ENCODE data around the gene FAM162A. TPM values are rescaled to one million over a fixed set of nuclear protein-coding genes. Genes with fewer than 3 reads are reported as not detected.

Gene FAM162A
- total and polyA plus RNA-seq, 2 experiments from 2014 or later = 209 to 642 TPM

GRCh38 chr3:122394173-122394572 is 10.2 kb downstream of the FAM162A start:
- Histone ChIP-seq H3K4me1 (ENCODE audit: low read depth) (no peaks in the 10 kb centered on the region), H3K9me3 (ENCODE audit: low read depth) (no peaks in the 10 kb centered on the region), H3K36me3 (peaks cover 5% of the 10 kb centered on the region), H3K27me3 (no peaks in the 10 kb centered on the region), H3K27ac (peak overlapping the region; percentile 76), H3K4me3 (no peak overlapping the region)
- TF ChIP-seq, protein P1, sequence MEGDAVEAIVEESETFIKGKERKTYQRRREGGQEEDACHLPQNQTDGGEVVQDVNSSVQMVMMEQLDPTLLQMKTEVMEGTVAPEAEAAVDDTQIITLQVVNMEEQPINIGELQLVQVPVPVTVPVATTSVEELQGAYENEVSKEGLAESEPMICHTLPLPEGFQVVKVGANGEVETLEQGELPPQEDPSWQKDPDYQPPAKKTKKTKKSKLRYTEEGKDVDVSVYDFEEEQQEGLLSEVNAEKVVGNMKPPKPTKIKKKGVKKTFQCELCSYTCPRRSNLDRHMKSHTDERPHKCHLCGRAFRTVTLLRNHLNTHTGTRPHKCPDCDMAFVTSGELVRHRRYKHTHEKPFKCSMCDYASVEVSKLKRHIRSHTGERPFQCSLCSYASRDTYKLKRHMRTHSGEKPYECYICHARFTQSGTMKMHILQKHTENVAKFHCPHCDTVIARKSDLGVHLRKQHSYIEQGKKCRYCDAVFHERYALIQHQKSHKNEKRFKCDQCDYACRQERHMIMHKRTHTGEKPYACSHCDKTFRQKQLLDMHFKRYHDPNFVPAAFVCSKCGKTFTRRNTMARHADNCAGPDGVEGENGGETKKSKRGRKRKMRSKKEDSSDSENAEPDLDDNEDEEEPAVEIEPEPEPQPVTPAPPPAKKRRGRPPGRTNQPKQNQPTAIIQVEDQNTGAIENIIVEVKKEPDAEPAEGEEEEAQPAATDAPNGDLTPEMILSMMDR (IDR thresholded peaks at IDR 0.05; ENCODE audit: low read depth, low read length) = no peak
- no peak for DNase-seq (ENCODE audit: low read depth in 1 of 2, low spot score in 1 of 2)

DNA sequence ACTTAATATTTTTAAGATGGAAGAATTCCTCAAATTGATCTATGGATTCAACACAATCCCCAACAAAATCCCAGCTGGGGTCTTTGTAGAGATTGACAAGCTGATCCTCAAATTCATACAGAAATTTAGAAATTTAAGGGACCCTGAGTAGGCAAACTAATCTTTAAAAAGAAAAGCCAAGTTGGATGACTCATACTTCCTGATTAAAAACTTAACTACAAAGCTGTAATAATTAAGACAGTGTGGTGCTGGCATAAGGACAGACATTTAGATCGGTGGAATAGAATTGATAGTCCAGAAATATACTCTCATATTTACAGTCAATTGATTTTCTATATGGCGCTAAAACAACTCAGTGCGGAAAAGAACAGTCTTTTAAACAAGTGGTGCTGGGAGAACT is 11.6 kb downstream of the FAM162A start:
- H3K27ac ChIP-seq = no peak overlapping the region
- TF ChIP-seq, protein P1 (IDR thresholded peaks at IDR 0.05; ENCODE audit: low read depth, low read length) = no peak
- no peaks in the 10 kb centered on the region for H3K4me1 ChIP-seq (ENCODE audit: low read depth)
- no peaks in the 10 kb centered on the region for H3K9me3 ChIP-seq (ENCODE audit: low read depth)
- peaks cover 5% of the 10 kb centered on the region for H3K36me3 ChIP-seq
- H3K4me3 ChIP-seq = no peak overlapping the region
- no peak for DNase-seq (ENCODE audit: low read depth in 1 of 2, low spot score in 1 of 2)
- H3K27me3 ChIP-seq = no peaks in the 10 kb centered on the region

DNA sequence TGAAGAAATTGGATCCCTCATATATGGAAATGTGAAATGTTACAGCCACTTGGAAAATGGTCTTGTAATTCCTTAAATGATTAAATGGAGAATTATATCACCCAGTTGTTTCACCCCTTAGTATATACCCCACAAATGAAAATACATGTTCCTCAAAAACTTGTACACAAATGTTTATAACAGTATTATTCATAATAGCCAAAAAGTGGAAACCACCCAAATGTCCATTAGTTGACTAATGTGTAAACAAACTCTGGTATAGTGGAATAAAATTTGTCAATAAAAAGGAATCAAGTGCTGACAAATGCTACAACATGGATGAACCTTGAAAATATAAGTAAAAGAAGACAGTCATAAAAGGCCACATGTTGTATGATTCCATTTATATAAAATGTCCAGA is 12.5 kb downstream of the FAM162A start:
- Histone ChIP-seq H3K9me3 (ENCODE audit: low read depth) (no peaks in the 10 kb centered on the region), H3K27ac (no peak overlapping the region), H3K36me3 (peaks cover 5% of the 10 kb centered on the region), H3K4me3 (no peak overlapping the region), H3K27me3 (no peaks in the 10 kb centered on the region), H3K4me1 (ENCODE audit: low read depth) (no peaks in the 10 kb centered on the region)
- no peak for DNase-seq (ENCODE audit: low read depth in 1 of 2, low spot score in 1 of 2)
- TF ChIP-seq, protein P1 (IDR thresholded peaks at IDR 0.05; ENCODE audit: low read depth, low read length) = no peak

GRCh38 chr3:122397201-122397600 is 13.2 kb downstream of the FAM162A start:
- TF ChIP-seq, protein P1 (IDR thresholded peaks at IDR 0.05; ENCODE audit: low read depth, low read length) = no peak
- Histone ChIP-seq H3K9me3 (ENCODE audit: low read depth) (no peaks in the 10 kb centered on the region), H3K4me3 (no peak overlapping the region), H3K27me3 (no peaks in the 10 kb centered on the region), H3K27ac (no peak overlapping the region), H3K4me1 (ENCODE audit: low read depth) (no peaks in the 10 kb centered on the region), H3K36me3 (no peaks in the 10 kb centered on the region)
- DNase-seq (ENCODE audit: low read depth in 1 of 2, low spot score in 1 of 2) = peak in 1 of 2 donors; percentile 57

GRCh38 chr3:122398920-122399319 is 14.9 kb downstream of the FAM162A start:
- TF ChIP-seq, protein P1 (IDR thresholded peaks at IDR 0.05; ENCODE audit: low read depth, low read length) = no peak
- no peak overlapping the region for H3K4me3 ChIP-seq
- H3K4me1 ChIP-seq (ENCODE audit: low read depth) = no peaks in the 10 kb centered on the region
- no peaks in the 10 kb centered on the region for H3K9me3 ChIP-seq (ENCODE audit: low read depth)
- H3K36me3 ChIP-seq = peaks cover 12% of the 10 kb centered on the region
- no peak for DNase-seq (ENCODE audit: low read depth in 1 of 2, low spot score in 1 of 2)
- no peak overlapping the region for H3K27ac ChIP-seq
- H3K27me3 ChIP-seq = no peaks in the 10 kb centered on the region

DNA sequence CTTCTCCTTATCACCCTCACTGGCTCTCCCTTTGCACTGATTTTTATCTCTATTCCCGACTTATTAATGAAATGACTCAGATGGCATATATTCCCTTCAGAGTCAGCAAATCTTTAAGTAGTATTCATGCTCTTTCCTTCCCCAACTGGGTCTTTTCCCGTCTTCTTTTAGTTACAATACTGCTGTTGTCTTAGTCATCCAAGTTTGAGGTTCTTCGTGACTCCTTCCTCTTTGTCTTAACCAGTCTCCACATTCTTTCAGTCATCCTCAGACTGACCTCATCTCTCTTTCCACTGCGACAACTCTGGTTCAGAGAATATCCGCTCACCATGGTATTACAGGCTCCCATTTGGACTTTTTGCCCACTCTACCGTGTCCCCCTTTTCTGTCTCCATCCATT is 19.5 kb downstream of the FAM162A start:
- Histone ChIP-seq H3K9me3 (ENCODE audit: low read depth) (no peaks in the 10 kb centered on the region), H3K4me1 (ENCODE audit: low read depth) (no peaks in the 10 kb centered on the region), H3K36me3 (peaks cover 56% of the 10 kb centered on the region), H3K4me3 (no peak overlapping the region), H3K27ac (no peak overlapping the region), H3K27me3 (no peaks in the 10 kb centered on the region)
- no peak for DNase-seq (ENCODE audit: low read depth in 1 of 2, low spot score in 1 of 2)
- TF ChIP-seq, protein P1 (IDR thresholded peaks at IDR 0.05; ENCODE audit: low read depth, low read length) = no peak

Data from cardiac muscle cell (in vitro differentiated cells and primary cell).